Bronchial epithelial cell (primary cell): ENCODE data around the gene PDCD10. TPM values are rescaled to one million over a fixed set of nuclear protein-coding genes. Genes with fewer than 3 reads are reported as not detected.
A peak's percentile ranks its signal among the peaks of the same experiment; 100 is the strongest.

Experiments
- DNase-seq: peaks from one replicate; pipeline ENCODE4 v3.0.0-alpha.2; 2010; ENCODE audit warnings: low read depth
- FAIRE-seq: peaks from 2 replicates; lab custom pipeline; 2011; peaks lifted over from hg19 to GRCh38; lab: Jason Lieb, UNC
- H3K27me3 ChIP-seq: 2 replicates; pipeline ENCODE4 v1.5.1; 2011; ENCODE audit warnings: low read length; ENCODE audit not compliant: control insufficient read depth, insufficient read depth
- H3K36me3 ChIP-seq: 2 replicates; pipeline ENCODE4 v1.5.1; 2011; ENCODE audit warnings: low read length; ENCODE audit not compliant: control insufficient read depth, insufficient read depth
- H3K4me3 ChIP-seq: 2 replicates; pipeline ENCODE4 v1.5.1; 2011; ENCODE audit warnings: mild to moderate bottlenecking, low read depth, low read length, control low read depth
- total RNA-seq: library from RNA; depleted of rRNA; stranded (reverse); fragments of >200 nt; gene quantifications from 2 replicates; pipeline ENCODE4 v1.2.1, GENCODE V29; 2014
- TF ChIP-seq, protein P1 (sequence below): IDR thresholded peaks from 2 replicates; pipeline ENCODE4 v1.5.1; 2011; ENCODE audit warnings: mild to moderate bottlenecking, moderate library complexity, low read length, control low read depth, inconsistent platforms; ENCODE audit not compliant: insufficient read depth, severe bottlenecking

PDCD10 gene
- total RNA-seq, 1 donor from 2014 or later, result 83.2 TPM

DNA sequence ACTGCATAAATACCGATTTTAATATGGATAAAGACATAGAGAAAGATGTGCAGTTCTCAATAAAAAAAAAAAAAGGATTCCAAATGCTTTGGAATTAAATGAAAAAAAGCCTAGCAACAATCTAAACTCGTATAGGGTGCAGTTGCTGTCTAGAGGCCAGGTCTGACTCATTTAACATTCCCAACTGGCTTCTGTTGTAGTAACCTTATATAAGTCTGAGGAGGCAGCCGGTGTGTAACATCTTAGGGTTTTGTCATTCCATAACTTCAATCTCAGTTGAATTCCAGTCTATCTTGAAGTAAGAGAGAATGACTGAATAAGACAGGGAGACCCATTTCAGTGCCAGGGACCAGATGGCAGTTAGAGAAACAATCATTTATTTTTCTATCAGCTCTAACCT is 6.5 kb downstream of the PDCD10 start:
- TF ChIP-seq, protein P1, sequence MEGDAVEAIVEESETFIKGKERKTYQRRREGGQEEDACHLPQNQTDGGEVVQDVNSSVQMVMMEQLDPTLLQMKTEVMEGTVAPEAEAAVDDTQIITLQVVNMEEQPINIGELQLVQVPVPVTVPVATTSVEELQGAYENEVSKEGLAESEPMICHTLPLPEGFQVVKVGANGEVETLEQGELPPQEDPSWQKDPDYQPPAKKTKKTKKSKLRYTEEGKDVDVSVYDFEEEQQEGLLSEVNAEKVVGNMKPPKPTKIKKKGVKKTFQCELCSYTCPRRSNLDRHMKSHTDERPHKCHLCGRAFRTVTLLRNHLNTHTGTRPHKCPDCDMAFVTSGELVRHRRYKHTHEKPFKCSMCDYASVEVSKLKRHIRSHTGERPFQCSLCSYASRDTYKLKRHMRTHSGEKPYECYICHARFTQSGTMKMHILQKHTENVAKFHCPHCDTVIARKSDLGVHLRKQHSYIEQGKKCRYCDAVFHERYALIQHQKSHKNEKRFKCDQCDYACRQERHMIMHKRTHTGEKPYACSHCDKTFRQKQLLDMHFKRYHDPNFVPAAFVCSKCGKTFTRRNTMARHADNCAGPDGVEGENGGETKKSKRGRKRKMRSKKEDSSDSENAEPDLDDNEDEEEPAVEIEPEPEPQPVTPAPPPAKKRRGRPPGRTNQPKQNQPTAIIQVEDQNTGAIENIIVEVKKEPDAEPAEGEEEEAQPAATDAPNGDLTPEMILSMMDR, result no peak
- Histone ChIP-seq H3K27me3 (no peaks in the 10 kb centered on the region), H3K36me3 (no peaks in the 10 kb centered on the region), H3K4me3 (no peak overlapping the region)
- FAIRE-seq (no peak), DNase-seq (peak; percentile 64)

DNA sequence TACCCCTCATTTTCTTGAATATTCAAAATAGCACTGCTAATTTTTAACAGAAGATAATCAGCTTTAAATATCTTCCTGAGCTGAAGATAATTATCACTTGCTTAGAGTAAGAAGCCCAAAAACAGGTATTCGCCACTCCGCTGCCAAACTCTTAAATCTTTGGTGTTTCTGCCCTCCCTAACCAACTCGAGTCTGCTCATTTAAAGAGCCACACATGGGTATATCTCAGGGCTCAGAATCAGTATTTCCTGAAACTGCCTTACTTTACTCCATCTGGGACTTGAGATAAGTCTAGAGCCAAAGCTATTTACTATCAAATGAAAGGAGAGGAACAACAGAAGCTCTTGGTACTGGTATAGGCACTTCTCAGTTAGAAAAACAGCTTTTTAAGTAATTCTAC is 10.8 kb downstream of the PDCD10 start:
- TF ChIP-seq, protein P1, result no peak
- no peak for FAIRE-seq
- DNase-seq, result no peak
- Histone ChIP-seq H3K4me3 (no peak overlapping the region), H3K27me3 (no peaks in the 10 kb centered on the region), H3K36me3 (peaks cover 1% of the 10 kb centered on the region)

DNA sequence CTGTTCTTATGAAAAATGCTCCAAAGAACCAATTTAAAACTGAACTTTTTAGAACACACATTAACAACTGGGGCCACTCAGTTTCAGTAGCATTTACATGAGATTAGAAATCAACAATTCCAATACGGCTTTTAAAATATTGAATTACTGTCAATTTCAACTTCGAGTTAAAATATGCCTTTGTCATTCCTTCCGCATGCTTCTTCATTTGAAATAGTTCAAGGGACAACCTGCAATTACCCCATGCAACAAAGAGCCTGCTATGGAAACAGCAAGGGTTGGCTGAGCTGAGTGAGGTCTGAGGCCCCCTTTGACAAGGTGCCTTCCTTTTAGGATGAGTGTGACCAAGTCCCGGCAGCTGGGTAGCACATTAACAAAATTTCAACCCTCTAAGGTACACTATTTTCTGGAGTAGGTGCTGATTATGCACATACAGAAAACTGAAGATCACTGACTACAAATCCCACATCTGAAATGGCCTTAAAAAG is 11.6 kb downstream of the PDCD10 start:
- Histone ChIP-seq H3K4me3 (no peak overlapping the region), H3K36me3 (peaks cover 1% of the 10 kb centered on the region), H3K27me3 (no peaks in the 10 kb centered on the region)
- FAIRE-seq, result no peak
- DNase-seq, result no peak
- TF ChIP-seq, protein P1, result no peak

- DNase-seq (no peak), FAIRE-seq (no peak)
- H3K4me3 ChIP-seq, result no peak overlapping the region
- peaks cover 1% of the 10 kb centered on the region for H3K36me3 ChIP-seq
- H3K27me3 ChIP-seq, result no peaks in the 10 kb centered on the region
- TF ChIP-seq, protein P1, result no peak
Measured at GRCh38 chr3:167718582-167718981, 16.1 kb downstream of the PDCD10 start.

GRCh38 chr3:167716920-167717319 is 17.8 kb downstream of the PDCD10 start:
- FAIRE-seq, result no peak

More at GRCh38 chr3:167716920-167717319, 17.8 kb downstream of the PDCD10 start:
- H3K27me3 ChIP-seq, result no peaks in the 10 kb centered on the region
- TF ChIP-seq, protein P1, result no peak
- no peak for DNase-seq
- H3K36me3 ChIP-seq, result peaks cover 1% of the 10 kb centered on the region
- no peak overlapping the region for H3K4me3 ChIP-seq
